MG63 (cell line): Measurements from ENCODE around the gene SUPV3L1. TPM values are rescaled to one million over a fixed set of nuclear protein-coding genes. Genes with fewer than 3 reads are reported as not detected.

Source experiments
- DNase-seq: peaks from one replicate; pipeline ENCODE4 v3.0.0-alpha.2; 2020
- H3K27me3 ChIP-seq: fragments of 250-450 bp; sonication (Bioruptor Pico); 2 replicates; pipeline ENCODE4 v1.5.1; 2020; ENCODE audit warnings: mild to moderate bottlenecking, moderate library complexity
- H3K36me3 ChIP-seq: fragments of 250-450 bp; sonication (Bioruptor Pico); 2 replicates; pipeline ENCODE4 v1.5.1; 2020; ENCODE audit warnings: mild to moderate bottlenecking, moderate library complexity
- H3K4me3 ChIP-seq: fragments of 250-450 bp; sonication (Bioruptor Pico); 2 replicates; pipeline ENCODE4 v1.5.1; 2020; ENCODE audit warnings: mild to moderate bottlenecking, moderate library complexity
- H3K9me3 ChIP-seq: fragments of 250-450 bp; sonication (Bioruptor Pico); 2 replicates; pipeline ENCODE4 v1.5.1; 2020; ENCODE audit warnings: mild to moderate bottlenecking, moderate library complexity
- total RNA-seq: library from RNA; depleted of rRNA; stranded (reverse); fragments of >200 nt; shearing (Covaris generic); gene quantifications from 2 replicates; pipeline ENCODE4 v1.2.3, GENCODE V29; 2014; ENCODE audit warnings: low replicate concordance

SUPV3L1 gene
- total RNA-seq, 1 experiment from 2014 or later: 21.2 TPM

DNA sequence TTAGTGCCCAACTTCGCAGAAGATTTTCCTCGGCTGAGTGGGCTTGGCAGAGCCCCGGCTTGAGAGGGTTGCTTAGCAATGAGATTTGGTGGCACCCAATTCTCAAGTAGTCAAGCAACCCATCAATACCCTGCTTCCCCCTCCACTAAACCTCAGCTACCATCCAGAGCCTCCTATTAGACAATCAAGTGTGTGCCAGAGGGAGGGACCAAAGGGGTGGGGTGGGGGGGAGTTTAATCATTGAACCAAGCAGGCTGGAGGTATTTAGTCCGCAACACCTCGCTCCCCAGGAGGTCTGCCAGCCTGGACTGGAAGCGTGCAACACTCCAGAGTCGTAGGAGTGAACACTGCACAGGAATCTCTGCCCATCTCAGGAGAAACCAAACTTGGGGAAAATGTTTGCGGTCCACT lies 40.0 kb downstream of the SUPV3L1 start, which contains the start of gene HKDC1:
HKDC1 (plus strand) TSS at position 292 of the 411 bp plus-strand sequence; CDS start at position 396, 104 bp downstream.
- Histone ChIP-seq H3K36me3 (no peaks in the 10 kb centered on the region), H3K27me3 (no peaks in the 10 kb centered on the region), H3K4me3 (no peak within 1 kb of the TSS), H3K9me3 (no peaks in the 10 kb centered on the region)
- DNase-seq: no peak

DNA sequence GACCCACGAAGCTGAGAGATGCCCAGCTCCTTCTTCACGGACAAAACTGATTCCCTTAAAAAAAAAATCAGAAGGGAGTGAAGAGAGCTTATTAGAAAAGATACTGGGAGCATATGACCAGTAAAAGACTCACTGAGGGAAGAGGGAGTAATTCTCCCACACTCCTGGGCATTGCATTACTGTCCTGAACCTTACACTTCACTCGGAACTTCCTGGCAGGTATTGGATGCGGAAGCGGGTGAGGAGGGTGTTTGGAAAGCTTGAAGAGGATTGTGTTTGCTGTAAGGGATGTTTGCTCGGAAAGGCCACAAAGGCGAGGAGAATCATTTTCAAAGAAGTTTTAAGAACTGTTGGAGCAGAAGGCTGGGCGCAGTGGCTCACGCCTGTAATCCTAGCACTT lies 40.5 kb downstream of the SUPV3L1 start:
- no peak overlapping the region for H3K4me3 ChIP-seq
- H3K36me3 ChIP-seq: no peaks in the 10 kb centered on the region
- no peak for DNase-seq
- H3K27me3 ChIP-seq: no peaks in the 10 kb centered on the region
- H3K9me3 ChIP-seq: no peaks in the 10 kb centered on the region

DNA sequence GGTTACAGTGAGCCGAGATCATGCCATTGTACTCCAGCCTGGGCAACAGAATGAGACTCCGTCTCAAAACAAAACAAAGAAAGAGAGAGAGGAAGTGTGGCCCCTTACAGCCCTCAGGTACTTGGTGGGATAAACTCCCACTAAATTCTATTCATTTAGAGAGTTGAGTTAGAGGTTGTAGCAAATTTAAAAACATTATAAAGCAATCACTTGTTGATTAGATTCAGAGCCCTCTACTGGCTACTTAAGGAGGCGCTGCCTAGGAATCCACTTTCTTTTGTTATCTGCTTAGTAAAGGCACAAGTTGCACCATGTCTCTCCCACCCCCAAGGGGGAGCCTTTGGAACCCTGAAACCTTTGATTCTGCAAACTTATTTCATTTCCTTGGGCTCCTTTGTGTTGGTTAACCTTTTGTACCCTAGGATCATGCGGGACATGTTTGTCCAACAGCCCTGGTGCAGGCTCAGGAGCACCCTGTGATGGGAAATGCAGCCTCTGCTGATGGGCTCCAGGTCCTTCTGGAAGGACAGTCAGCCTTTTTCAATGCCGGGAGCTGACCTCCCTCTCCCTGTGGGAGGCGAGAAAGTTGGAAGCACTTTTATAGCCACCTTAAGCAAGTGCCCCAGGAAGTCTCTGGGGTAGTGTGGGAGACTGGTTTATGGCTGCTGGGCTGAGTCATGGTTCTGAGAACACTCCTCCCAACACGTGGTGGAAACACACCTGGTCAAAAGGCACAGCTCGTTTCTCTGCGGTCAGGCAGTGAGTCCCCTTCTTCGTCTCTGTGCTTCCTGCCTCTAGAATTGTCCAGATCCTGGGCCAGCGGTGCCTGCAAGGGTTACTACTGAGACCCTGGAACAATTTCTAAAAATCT lies 42.4 kb downstream of the SUPV3L1 start:
- Histone ChIP-seq H3K4me3 (no peak overlapping the region), H3K27me3 (no peaks in the 10 kb centered on the region), H3K9me3 (no peaks in the 10 kb centered on the region), H3K36me3 (no peaks in the 10 kb centered on the region)
- no peak for DNase-seq

DNA sequence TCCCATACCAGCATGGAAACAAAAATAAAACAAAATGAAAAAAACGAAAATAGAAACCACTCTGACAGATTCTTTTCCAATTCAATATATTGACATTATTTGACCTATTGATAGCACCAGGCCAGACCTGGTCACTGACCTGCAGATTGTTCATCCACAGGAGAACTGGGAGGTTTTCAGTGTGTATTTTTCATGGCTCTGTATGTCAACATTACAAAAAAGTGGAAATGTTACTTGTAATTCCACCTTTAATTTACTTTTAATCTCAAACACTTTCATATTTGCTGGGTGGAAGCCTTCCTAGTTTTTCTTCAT lies 43.0 kb downstream of the SUPV3L1 start:
- DNase-seq: no peak
- H3K9me3 ChIP-seq: no peaks in the 10 kb centered on the region
- H3K4me3 ChIP-seq: no peak overlapping the region
- H3K27me3 ChIP-seq: no peaks in the 10 kb centered on the region
- no peaks in the 10 kb centered on the region for H3K36me3 ChIP-seq

DNA sequence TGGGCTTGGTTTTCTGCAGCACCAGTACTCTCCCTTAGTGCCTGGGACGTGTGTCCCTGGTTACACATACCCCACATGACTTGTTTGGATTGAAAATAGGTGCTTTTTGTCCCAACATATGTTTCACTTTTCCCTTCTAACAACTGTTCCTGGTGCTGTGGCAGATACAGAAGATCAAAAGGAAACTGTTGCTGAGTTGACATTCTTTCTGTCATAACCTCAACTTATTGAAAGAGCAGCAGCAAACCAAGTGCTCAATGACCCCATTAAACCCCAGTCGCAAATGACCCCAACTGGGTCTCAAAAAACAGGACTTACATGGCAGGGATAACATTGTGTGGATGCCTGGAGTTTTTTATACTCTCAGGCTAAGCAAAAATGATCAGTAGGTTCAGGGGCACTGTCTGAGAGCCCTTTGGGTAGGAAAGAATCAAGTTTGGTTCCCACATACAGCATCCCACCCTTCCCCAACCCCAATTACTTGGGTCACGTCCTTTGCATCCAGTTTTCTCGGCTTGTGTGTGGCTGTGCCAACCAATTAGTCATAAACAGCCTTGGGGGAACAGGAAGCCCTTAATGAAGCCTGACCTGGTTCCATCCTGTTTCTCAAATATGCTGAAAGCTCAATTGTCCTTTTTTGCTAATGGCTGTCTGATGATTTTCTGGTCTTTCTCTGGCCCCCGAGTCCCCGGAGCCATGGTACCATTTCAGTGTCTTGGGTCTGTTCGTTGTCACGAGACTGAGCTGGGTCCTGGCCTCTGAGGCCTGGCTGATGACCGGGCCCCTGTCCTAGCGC lies 45.0 kb downstream of the SUPV3L1 start:
- Histone ChIP-seq H3K27me3 (no peaks in the 10 kb centered on the region), H3K9me3 (no peaks in the 10 kb centered on the region), H3K4me3 (no peak overlapping the region), H3K36me3 (no peaks in the 10 kb centered on the region)
- no peak for DNase-seq

DNA sequence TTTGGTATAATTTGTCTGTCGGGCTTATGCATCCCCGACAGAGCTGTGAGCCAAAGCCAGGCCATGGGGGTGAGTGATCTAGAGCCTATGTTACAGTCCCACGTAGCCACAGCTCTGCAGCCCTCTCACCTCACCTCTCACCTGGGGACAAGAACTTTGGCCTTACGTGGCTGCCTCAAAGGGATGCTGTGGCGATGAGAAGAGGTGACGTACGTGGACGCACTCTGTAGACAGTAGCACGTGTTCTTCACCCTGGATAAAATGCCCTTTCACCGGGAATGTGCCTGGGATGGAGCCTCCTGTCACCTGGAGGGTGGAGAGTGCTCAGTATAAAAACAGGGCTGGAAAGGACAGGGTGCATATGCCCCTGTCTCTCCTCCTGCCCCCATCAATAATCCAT lies 45.6 kb downstream of the SUPV3L1 start:
- H3K36me3 ChIP-seq: no peaks in the 10 kb centered on the region
- H3K27me3 ChIP-seq: no peaks in the 10 kb centered on the region
- no peaks in the 10 kb centered on the region for H3K9me3 ChIP-seq
- no peak for DNase-seq
- H3K4me3 ChIP-seq: no peak overlapping the region

DNA sequence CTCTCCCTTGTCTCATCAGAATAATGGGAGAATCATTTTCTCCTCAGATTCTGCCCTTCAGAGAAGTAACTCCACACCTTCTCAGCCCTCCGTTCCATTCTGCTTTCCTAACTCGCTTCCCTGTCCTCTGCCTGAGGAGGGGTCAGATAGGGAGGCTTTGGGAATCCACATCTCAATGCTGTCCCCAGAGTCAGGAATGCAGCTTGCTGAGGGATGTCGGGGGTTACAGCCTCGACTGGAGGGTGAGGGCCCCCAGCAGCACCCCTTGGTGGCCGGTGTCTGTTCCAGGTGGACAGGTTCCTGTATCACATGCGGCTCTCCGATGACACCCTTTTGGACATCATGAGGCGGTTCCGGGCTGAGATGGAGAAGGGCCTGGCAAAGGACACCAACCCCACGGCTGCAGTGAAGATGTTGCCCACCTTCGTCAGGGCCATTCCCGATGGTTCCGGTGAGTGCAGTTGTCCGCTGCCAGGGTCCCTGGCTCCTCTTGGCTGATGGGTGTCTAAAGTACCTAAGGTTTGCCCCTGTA lies 47.0 kb downstream of the SUPV3L1 start:
- H3K9me3 ChIP-seq: no peaks in the 10 kb centered on the region
- no peaks in the 10 kb centered on the region for H3K27me3 ChIP-seq
- no peak overlapping the region for H3K4me3 ChIP-seq
- DNase-seq: no peak
- H3K36me3 ChIP-seq: no peaks in the 10 kb centered on the region

DNA sequence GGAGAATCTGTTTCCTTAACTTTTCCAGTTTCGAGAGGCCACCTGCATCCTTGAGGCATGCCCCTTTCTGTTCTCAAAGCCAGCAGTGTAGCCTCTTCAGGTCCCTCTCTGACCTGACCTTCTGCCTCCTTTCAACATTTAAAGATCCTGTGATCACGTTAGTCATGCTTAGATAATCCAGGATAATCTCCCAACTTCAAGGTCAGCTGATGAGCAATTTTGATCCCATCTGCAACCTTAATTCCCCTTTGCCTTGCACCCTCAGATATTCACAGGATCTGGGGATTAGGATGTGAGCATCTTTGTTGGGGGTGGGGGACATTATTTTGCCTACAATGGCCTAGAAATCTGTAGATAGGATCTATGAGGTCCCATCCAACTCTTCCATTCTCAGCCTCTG lies 48.1 kb downstream of the SUPV3L1 start:
- Histone ChIP-seq H3K36me3 (no peaks in the 10 kb centered on the region), H3K9me3 (no peaks in the 10 kb centered on the region)

DNA sequence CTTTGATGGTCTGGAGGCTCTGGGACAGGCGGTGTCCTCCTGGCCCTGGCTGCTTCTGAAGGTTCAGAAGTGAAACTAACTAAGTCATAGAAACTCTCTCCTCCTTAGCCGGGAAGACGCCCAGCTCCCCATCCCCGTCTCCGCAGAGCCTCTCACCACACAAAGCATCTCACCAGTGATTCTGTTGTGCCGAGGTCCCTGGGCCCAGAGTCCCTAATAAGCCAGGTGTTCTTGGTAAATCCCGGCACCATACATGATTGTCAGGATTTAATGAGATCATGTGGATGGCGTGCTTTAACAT lies 49.5 kb downstream of the SUPV3L1 start:
- Histone ChIP-seq H3K36me3 (no peaks in the 10 kb centered on the region), H3K27me3 (no peaks in the 10 kb centered on the region), H3K9me3 (no peaks in the 10 kb centered on the region), H3K4me3 (no peak overlapping the region)
- DNase-seq: no peak

More for the DNA sequence above, 48.1 kb downstream of the SUPV3L1 start:
- DNase-seq: no peak
- Histone ChIP-seq H3K4me3 (no peak overlapping the region), H3K27me3 (no peaks in the 10 kb centered on the region)

DNA sequence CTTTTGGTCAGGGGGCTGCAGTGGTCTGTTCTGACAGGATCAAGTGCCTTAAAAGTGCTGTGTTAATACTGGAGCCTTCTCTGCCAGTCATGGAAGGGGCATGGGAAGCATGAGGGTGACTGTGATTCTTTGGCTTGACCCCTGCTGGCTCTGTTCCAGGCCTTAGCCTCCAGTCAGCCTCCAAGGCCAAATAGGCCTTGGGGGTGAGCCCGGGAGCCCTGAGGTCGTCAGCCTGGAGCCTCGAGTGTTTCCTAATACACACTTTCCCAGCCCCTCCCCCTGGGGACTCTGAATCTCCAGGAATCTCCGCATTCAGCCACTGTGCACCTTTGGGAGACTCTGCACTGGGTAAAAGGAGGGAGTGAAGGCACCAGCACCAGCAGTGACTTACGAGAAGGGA lies 50.1 kb downstream of the SUPV3L1 start:
- H3K27me3 ChIP-seq: no peaks in the 10 kb centered on the region
- H3K9me3 ChIP-seq: no peaks in the 10 kb centered on the region
- H3K36me3 ChIP-seq: no peaks in the 10 kb centered on the region
- no peak for DNase-seq
- no peak overlapping the region for H3K4me3 ChIP-seq

DNA sequence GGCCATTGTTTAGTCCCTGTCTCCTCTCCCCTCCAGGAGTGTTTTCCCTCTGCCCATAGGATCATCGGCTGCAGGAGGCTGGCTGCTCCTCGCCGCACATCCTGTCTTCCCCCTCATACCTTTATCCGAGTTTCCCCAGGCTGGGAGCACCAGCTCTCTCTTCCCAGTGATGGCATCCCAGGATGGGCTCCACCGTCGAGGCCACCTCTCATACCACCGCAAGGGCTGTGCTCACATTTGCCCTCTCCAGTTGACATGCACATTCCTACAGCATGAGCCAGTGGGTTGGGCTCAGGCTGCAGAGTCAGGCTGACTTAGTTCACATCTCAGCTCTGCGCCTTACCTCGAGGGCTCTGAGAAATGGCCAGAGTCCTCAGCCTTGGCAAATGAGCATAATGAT lies 52.2 kb downstream of the SUPV3L1 start:
- Histone ChIP-seq H3K36me3 (no peaks in the 10 kb centered on the region), H3K4me3 (no peak overlapping the region)
- DNase-seq: peak; percentile 63

DNA sequence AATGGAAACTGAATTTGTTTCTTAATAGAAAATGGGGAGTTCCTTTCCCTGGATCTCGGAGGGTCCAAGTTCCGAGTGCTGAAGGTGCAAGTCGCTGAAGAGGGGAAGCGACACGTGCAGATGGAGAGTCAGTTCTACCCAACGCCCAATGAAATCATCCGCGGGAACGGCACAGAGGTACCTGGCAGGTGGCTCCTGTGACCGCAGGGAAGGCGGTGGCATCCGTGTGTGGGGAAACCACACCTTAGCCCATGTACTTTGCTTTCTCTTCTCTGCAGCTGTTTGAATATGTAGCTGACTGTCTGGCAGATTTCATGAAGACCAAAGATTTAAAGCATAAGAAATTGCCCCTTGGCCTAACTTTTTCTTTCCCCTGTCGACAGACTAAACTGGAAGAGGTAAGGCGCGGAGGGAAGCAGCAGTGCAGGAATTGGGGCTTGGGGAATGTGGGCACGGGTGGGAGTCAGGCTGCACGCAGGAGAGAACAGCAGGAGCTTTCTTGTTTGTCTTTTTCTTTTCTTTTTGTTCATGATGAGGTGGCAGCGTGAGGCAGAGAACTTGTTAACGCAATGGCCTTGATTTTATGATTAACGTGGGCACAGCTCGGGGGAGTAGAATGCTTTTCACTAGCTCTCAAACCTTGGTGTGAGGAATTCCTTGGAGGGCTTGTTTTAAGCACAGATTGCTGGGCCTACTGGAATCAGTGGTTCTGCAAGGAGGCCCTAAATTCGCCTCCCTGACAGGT lies 52.9 kb downstream of the SUPV3L1 start:
- no peak overlapping the region for H3K4me3 ChIP-seq
- no peak for DNase-seq
- no peaks in the 10 kb centered on the region for H3K36me3 ChIP-seq
- no peaks in the 10 kb centered on the region for H3K27me3 ChIP-seq
- H3K9me3 ChIP-seq: no peaks in the 10 kb centered on the region

More for the DNA sequence above, 52.2 kb downstream of the SUPV3L1 start:
- Histone ChIP-seq H3K9me3 (no peaks in the 10 kb centered on the region), H3K27me3 (no peaks in the 10 kb centered on the region)

DNA sequence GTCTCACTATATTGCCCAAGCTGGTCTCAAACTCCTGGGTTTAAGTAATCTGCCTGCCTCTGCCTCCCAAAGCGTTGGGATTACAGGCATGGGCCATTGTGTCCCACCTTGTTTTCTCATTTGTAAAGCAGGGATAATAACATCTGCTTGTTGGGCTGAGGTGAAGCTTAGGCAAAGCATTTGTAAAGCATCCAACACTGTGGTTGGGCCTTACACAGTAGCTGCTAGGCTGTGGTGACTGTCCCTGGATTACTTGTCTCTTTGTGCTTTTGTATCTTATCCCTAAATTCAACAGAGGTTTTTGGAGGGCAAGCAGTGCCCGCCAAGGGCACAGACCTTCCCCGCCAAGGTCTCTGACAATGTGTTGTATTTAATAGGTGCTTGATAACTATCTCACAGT lies 54.4 kb downstream of the SUPV3L1 start:
- H3K9me3 ChIP-seq: no peaks in the 10 kb centered on the region
- no peak overlapping the region for H3K4me3 ChIP-seq
- no peaks in the 10 kb centered on the region for H3K36me3 ChIP-seq
- no peak for DNase-seq
- H3K27me3 ChIP-seq: no peaks in the 10 kb centered on the region

DNA sequence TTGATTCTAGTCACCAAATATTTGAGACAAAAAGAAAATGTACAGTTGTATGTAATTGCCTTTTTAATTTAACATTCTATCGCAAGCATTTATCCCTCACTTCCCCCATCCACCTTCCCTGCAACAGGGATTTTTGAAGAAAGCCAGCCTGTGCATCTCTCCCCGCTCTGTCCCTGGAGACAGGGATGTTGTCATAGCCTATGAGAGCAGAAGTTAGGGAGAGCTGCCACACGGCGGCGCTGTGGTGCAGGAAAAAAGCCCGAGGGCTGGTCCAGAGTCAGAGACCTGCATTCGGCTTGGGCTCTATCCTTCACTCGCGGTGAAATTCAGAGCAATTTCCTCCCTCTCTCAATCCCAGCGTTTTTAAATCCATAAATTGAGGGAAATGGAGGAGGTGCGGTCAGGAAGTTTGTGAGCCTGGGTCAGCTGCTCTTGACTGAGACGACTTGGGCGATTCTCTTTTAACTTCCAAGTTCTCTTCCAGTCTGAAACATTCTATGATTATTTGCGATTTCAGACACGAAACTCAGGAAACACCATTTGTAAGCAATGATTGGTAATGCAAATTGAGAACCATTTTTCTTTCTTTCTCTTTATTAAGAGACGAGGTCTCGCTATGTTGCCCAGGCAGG lies 57.6 kb downstream of the SUPV3L1 start:
- no peak overlapping the region for H3K4me3 ChIP-seq
- H3K27me3 ChIP-seq: no peaks in the 10 kb centered on the region
- peak; percentile 67 for DNase-seq
- no peaks in the 10 kb centered on the region for H3K9me3 ChIP-seq
- H3K36me3 ChIP-seq: no peaks in the 10 kb centered on the region

DNA sequence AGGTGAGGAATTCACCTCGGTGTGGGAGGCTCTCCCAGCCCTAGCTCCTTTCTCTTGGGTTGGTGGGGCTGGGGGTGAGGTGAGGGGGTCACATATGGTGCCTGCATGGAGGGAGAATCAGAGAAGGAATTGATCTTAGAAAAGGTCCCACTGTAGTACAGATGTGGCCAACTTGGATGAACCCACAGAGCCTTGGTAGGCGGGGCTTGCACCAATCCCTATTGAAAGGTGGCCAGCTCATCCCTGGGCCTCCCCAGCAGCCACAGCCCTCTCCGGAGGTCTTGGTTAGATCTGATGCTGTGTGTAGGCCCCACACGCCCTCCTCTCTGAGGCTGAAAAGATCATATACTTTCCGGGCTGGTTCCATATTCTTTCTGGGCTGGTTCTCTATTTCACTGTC lies 59.1 kb downstream of the SUPV3L1 start:
- no peaks in the 10 kb centered on the region for H3K36me3 ChIP-seq

DNA sequence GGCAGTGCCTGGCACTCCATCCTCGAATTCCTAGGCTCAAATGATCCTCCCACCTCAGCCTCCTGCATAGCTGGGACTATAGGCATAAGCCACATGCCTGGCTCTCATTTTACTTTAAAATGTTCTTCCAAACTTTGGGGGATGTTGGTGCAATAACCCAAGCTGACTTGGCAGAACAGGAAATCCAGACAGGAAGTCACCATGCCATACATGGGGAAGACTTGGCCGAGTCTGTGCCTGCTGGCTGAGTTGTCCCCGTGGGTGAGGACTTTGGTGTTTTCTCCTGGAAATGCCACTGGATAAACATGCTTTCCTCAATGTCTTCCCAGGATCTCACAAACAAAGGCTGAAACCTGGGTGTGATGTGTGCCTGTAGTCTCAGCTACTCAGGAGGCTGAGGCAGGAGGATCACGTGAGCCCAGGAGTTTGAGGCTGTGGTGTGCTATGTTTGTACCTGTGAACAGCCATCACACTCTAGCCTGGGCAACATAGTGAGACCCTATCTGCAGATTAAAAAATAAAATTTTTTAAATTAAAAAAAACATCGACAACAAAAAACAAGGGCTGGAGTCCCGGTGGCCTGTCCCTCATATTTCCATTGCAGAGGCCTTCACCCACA lies 59.9 kb downstream of the SUPV3L1 start:
- Histone ChIP-seq H3K4me3 (no peak overlapping the region), H3K9me3 (no peaks in the 10 kb centered on the region), H3K27me3 (no peaks in the 10 kb centered on the region), H3K36me3 (no peaks in the 10 kb centered on the region)
- DNase-seq: peak; percentile 74

More for the DNA sequence above, 59.1 kb downstream of the SUPV3L1 start:
- DNase-seq: no peak
- no peaks in the 10 kb centered on the region for H3K27me3 ChIP-seq
- no peak overlapping the region for H3K4me3 ChIP-seq
- no peaks in the 10 kb centered on the region for H3K9me3 ChIP-seq
